ENCODE data around the gene DNPEP.
A peak's percentile ranks its signal among the peaks of the same experiment; 100 is the strongest.

DNPEP gene

DNA sequence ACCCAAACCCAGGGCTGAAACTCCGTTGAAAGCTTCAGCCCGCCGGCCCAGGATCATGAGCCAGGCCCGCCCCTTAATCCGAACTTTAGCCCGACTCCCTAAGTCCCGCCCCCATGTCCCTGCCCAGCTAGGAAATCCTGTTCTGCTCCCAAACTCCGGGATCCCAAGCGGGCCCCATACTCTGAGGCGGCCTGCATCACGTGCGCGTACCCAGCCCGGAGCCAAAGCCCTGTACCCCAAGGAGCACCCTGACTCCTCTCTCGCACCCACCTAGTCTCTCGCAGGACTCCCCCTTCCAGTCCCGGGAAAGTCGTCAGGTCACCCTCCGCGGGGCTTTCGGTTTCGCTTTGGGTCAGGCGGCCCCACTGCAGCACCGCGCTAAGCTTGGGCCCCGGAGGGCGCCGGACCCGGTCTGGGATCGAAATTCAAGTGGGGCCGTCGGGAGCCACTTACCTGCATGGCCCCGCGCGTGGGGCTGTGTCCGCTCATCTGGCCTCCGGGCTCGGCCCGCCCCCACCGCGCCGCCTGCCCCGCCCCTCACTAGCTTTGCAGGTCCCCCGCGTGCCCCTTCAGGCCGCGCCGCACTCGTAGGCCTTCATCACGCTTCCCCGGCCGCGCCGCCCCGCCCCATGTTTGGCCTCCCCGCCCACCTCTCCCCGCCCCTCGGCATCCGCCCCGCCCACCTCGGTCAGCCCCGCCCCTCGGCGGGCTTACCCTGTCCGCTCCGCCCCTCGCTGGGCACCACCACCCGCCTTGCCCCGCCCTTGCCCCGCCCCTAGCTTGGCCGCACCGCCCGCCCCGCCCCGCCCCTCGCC, at the start of gene DNPEP:
Gene DNPEP, minus strand, starts transcription at position 607 of the 815 bp plus-strand sequence. Its CDS starts 118 bp downstream, at position 489.
- peak; percentile 85 for DNase-seq

DNA sequence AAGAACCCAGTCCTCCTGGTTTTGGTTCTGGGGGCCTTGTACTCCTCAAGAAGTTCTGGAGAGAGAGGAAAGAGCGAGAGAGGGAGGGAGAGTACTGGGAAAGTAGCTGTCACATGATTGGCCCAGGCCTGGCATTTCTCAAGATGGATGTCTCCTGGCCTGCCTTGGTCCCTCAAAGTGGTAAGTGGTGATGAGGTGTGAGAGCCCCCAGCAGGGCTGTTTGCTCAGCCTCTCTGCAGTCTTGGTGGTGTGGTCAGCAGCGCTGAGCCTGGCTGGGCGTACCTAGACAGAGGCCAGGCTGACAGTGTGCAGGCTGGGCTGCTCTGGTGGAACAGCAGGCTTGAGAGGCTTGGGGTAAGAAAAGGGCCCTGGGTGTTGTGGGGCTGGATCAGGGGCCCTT, 49.4 kb upstream of the DNPEP start:
- DNase-seq = no peak

DNA sequence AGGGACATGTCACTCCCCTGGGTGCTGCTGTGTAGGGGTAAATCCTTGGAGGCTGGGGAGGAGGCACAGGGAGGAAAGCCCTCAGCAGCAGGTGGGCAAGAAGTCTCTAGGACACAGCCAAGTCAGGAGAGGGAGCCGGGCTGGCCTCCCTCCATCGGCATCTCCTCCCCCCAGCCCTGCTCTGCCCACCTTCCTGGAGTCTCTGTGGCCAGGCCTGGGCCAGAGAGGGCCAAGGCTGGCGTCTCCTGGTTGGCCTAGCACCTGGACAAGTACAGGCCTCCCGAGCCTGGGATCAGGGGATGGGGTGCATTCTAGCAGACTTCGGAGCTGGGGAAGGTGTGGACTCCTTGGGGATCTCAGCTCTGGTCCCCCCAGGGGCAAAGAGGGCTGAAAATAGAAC, 48.8 kb upstream of the DNPEP start:
- no peak for DNase-seq

DNA sequence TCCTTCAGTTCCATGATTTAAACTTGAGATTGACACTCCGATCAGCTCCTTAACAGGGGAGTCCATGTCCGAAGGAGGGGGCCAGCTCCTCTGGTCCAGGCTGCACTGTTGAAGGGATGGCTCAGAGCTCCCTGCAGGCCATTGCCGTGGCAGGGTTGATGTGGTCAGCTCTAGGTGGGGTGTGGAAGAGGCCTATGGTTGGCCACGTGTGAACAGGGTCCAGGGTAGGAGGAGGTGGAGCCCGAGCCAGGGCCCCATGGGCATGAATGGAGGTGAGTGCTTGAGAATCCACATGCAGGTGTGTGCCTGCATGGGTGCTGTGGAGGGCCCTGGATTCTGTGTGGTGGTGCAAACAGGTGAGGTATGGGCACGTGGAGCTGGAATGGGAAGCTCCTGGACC, 48.0 kb upstream of the DNPEP start:
- no peak for DNase-seq

DNA sequence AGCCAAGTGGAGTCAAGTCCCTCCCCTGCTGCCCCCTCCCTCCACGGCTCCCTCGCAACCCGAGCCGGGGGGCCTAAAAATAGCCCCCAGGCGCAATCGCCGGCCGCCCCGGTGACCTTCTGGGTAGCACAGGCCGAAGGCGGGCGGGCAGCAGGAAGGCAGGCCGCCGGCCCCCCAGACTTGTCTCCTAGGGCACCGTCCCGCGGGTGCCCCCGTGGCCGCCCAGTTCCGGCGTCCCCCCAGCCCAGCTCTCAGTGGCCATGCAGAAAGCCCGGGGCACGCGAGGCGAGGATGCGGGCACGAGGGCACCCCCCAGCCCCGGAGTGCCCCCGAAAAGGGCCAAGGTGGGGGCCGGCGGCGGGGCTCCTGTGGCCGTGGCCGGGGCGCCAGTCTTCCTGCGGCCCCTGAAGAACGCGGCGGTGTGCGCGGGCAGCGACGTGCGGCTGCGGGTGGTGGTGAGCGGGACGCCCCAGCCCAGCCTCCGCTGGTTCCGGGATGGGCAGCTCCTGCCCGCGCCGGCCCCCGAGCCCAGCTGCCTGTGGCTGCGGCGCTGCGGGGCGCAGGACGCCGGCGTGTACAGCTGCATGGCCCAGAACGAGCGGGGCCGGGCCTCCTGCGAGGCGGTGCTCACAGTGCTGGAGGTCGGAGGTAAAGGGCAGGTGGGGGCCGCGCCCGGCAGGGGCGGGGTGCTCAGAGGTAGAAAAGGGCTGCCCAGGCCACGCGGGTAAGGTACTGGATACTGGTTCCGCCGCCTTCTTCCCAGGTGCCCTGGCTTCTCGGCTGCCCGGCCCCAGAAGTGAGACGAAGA, 47.2 kb upstream of the DNPEP start, which contains the start of gene SPEG:
Gene SPEG, plus strand, starts transcription at position 126 of the 808 bp plus-strand sequence. Its CDS starts 135 bp downstream, at position 261.
- peak; percentile 65 for DNase-seq

DNA sequence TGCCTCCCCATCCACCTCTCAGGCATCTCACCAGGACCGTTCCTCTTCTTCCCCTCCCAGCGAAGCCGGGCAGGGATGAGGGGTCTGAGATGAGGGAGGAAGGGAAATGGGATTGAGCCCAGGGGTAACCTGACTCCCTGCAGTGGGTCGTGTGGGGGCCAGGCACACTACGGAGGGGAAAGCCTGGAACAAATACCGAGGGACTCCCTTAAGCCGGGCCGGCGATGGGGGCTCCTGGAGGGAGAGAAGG, 46.7 kb upstream of the DNPEP start:
- DNase-seq = peak; percentile 49

DNA sequence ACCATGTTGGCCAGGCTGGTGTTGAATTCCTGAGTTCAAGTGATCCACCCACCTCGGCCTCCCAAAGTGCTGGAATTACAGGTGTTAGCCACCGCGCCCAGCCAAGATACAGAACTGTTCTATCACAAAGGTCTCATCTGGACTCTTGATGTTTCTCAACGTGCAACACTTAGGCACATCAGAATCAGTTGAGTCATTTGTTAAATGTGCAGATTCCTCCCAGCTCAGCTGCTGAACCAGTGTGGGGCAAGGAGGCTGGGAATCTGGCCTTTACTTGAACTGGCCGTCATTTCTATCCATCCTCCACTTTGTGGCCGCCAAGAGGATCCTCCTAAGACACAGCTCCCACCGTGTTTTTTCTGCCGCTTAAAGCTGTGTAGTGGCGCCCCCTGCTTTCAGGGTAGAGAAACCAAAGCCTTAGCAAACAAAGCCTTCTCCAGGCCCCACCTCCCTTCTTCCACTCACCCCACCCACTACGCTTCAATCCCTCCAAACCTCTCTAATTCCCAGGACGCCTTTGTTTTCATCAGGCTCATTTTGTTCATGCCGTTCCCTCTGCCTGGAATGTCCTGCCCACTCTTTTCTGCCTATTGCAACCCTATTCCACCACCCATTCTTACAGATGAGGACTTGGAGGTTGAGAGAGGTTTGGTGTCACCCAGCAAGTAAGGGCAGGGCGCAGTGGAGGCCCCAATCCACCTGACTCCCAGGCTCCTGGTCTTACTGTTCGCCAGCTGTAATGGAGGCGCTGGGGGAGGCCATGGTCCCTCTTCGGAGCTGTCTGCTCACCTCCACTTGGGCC, 46.2 kb upstream of the DNPEP start:
- no peak for DNase-seq

DNA sequence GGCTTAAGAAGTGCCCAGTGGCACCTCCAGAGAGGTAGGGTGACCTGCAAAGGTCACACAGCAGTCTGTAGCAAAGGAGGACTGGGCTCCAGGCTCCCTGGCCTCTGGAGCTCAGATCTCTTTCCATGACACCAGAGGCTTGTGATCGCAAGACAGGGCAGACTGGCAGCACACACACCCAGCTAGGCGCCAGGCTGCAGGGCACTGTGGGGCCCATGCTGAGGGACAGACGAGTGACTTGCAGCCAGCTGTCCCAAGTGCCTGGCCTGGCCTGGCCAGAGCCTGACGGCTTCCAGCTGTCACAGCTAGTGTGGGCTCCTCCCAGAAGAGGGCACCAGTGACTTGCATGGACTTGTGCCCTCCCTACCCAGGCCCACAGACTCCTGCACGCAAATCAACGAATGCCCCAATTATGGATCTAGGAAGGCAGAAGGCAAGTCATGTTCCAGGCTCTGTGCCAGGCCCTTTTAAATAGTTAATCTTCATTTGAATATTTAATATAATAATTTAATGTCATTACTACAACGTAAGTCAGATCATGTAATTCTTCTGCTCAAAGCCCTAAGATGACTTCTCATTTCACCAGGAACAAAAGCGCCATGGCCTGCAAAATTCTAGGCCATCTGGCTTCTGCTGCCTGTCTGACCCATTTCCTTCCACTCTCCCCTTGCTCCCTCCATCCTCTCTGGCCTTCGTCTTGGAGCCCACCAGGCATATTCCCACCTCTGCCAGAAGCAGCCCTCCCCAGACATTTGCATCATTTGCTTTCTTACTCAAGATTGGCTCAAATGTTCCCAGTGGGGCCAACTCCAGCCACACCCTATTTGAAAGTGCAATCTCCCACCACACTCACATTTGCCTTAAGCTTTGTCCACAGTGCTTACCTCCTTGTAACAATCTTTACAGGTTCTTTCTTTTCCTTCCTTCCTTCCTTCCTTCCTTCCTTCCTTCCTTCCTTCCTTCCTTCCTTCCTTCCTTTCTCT, 43.2 kb upstream of the DNPEP start:
- DNase-seq = peak; percentile 63

DNA sequence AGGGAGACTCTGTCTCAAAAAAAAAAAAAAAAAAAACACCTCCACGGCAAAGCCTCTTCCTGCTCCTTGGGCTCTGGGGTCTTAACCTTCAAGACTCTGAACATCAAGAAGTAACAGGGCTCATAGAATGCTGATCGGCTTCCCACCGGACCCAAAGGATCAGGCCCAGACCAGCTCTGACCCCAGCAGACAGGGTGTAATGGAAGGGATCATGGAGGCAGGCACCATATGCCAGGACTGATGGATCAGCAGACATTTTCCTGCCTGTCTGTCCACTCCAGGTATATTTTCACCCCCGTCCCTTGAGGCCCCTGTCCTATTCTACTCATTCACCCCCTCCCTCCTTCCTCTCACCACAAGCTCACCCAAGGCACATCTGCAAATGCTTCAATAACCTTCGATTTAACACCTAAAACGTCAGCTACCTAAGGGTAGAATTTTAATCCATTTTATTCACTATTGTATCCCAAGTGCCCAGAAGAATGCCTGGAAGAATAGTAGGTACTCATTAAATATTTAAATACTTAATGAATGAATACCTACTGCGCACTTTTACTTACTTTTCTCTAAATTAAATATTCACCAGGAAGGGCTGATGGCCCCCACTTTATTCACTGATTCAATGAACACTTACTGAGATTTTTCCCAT, 42.4 kb upstream of the DNPEP start:
- DNase-seq = peak; percentile 3

DNA sequence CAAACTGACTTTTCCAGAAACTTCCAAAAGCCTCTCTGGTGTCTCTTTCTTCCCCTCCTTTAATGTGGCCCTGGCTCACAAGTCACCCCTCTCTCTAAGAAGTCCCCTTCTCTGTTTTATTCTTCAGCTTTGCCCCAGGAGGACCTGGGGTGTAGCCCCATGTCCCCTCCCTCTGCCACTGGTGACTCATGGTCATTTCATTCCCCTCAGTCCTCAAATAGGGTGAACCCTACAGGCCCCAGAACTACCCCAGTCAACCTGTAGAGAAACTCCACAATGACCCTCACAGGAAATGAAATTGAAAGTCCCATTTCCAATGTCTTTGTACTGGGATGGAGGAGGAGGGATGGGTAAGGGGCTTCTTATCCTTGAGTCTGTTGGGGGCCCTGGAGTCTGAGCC, 40.8 kb upstream of the DNPEP start:
- DNase-seq = no peak

DNA sequence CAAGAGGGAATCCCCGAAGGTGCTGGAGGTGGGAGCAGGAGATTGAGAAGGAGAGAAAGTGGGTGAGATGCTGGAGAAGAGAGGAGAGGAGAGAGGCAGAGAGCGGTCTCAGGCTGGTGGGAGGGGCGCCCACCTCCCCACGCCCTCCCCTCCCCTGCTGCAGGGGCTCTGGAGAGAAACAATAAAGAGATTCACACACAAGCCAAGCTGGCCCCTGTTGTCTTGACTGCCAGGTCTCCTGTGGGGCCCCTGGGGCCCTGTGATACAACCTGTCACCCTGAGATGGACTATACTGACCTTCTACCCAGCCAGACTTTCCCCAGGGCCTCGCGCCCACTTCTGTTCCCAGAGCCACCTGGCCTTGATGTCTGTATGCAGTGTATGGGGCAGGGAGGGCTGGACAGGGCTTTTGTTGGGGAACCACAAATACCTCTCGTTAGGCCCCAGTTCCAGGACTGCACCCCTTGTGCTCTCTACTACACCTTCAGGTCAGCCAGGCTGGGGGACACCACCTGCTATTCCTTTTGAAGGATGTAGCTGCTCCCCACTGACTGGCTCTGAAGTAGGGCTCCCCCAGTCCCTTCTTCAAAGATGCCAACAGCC, 38.9 kb upstream of the DNPEP start:
- DNase-seq = no peak

DNA sequence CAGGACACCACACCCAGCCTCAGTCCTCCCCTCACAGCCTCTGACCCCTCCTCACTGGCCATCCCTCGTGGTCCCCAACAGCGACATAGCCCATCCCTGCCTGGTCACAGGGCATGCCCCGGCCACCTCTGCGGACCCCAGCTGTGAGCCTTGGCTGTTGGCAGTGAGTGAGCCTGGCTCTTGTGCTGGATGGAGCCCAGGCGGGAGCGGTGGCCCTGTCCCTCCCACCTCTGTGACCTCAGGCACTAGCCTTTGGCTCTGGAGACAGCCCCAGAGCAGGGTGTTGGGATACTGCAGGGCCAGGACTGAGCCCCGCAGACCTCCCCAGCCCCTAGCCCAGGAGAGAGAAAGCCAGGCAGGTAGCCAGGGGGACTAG, 38.3 kb upstream of the DNPEP start:
- no peak for DNase-seq

DNA sequence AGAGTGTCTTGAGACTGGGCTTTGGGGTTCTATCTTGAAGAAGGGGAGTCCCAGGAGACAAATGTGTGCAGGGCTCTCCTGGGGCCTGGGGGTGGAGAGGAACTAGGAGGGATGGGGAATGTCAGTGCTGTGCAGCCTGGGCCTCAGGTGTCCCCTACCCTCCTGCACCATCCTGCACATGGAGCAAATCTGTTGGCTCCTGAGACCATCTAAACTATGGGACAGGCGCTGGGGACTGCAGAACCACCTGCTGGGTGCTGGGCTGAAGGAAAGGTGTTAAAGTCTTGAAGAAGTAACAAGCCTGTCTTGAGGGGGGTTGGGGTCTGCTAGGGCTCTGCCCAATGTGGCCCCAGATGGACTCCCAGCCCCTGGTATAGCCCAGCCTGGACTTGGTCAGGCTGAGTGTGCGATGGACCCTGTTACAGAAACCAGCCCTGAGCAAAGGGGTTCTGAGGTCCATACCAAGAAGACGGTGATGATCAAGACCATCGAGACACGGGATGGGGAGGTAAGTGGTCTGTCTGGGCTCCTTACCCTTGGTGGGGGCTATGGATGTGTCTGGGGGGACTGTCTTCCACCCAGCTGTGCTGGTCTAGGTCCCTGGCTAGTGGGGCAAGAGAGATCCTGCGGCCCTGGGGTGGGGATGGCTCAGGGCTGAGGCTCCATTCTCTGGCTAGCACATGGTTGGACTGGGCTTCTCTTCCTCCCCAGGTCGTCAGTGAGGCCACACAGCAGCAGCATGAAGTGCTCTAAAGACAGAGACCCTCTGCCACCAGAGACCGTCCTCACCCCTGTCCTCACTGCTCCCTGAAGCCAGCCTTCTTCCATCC, 37.7 kb upstream of the DNPEP start:
- DNase-seq = no peak

DNA sequence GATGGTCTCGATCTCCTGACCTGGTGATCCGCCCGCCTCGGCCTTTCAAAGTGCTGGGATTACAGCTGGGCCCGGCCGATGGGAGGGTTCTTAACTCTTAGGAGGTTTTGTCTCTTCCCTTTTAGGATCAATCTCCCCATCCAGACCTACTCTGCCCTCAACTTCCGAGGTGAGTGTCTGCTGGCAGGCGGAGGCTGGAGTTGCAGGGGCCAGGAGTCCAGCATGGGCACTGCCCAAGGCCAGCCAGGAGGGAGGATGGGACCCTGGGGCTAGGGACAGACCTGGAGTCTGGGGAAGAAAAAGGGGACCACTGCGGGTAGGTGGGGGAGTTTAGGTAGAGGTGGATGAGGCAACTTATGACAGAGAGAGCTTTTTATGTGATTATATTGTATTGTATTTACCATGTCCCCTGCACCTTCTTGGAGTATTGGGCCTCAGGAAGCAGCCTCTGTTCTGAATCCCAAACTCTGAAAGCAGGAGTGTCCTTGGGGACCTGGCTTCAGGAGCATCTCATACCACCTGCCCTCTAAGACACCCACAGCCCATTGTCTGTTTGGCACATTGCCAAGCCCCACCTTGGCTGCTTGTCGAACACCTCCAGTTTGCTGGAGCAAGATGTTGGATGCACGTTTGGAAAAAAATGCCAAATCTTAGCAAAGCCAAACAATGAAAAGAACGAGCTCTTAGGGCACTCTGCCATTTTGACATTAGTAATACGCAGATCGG, 36.1 kb upstream of the DNPEP start:
- no peak for DNase-seq

DNA sequence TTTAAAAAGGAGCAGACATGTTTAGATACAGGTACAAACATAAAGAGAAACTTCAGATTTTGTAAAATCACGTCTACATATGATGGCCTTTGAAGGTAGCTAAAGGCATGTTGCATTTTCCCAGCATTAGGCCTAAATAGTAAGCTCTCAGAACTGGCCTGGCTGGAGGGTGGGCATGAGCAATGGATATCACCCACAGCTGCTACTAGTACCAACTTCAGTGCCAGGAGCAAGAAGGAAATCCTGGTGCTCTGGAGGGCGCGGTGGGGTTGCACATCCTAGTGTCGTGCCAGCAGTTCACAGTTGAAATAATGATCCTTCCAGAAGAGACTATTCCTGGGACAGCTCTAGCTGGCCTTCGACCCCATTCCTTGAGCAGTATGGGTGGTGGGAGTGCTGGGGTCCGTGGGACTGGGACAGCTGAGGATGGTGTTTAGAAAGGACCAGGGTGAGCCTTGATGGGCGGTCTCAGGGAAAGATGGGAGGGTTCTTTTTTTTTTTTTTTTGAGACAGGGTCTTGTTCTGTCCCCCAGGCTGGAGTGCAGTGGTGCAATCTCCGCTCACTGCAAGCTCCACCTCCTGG, 35.3 kb upstream of the DNPEP start:
- DNase-seq = no peak

DNA sequence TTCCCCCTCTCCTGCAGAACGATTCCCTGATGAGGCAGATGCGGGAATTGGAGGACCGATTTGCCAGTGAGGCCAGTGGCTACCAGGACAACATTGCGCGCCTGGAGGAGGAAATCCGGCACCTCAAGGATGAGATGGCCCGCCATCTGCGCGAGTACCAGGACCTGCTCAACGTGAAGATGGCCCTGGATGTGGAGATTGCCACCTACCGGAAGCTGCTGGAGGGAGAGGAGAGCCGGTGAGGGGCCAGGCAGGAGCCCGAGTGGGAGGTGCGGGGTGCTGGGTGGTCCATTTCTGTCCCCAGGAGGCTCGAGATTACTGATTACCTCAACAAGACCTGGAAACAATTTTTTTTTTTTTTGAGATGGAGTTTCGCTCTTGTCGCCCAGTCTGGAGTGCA, 33.6 kb upstream of the DNPEP start:
- no peak for DNase-seq

DNA sequence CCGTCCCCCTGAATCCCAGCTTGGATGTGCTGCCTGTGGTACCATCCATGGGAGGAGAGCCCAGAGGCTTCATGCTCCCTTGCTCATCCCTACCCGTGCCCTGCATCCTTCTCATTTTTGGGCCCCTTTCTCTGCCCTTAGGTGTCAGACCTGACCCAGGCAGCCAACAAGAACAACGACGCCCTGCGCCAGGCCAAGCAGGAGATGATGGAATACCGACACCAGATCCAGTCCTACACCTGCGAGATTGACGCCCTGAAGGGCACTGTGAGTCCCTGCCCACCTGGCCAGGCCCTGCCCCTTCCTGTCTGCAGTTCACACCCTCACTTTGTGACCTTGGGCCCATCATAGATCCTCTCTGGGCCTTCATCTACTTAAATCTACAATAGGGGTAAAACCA, 33.0 kb upstream of the DNPEP start:
- DNase-seq = no peak

DNA sequence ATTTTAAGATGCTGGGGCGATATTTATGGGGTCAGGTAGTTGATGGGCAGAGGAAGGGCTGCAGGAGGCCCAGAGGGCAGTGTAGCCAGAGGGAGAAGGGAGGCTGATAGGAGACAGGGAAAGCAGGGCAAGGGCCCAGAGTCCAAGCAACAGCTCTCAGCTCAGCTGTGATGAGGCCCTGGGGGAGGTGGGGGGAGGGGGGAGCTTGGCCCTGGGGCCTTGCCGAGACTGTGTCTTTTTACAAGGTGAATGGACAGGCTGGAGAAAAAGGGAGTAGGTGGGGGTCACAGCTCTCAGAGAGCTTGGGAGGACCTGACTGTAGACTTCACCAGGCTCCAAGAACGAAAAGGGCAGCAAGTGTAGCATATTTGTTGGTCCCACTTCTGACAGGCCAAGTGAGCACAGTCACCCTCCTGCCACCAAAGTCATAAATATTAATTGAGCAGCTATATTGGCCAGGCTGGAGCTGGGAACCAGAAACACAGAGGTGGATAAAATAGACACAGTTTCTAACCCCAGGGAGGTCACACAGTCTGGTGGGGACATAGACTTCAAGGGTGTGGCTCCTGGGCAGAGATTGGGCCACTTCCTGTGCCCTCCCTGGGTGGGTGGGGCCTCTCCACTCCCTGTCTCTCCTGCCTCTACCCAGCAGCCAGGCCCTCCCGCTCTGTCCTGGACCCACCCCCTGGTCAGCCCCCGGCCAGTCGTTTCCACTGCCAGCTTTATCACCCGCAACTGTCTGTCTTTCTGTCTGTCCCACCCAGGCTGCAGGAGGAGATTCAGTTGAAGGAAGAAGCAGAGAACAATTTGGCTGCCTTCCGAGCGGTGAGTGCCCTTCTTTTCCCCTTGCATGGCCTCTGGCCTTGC, 31.9 kb upstream of the DNPEP start:
- no peak for DNase-seq

All from retina (tissue), 1 donor.